Large intestine (tissue), 12 donors: ENCODE measurements around the gene IPO11. TPM values are rescaled to one million over a fixed set of nuclear protein-coding genes. Genes with fewer than 3 reads are reported as not detected.
A peak's percentile ranks its signal among the peaks of the same experiment; 100 is the strongest.

Experiments
- DNase-seq, 2 donors: peaks; one replicate each; pipeline versions ENCODE4 v3.0.0 to v3.0.0-alpha.2; 2013
- H3K27ac ChIP-seq: one replicate; pipeline ENCODE4 v1.5.1; 2013; ENCODE audit warnings: low read length
- H3K27me3 ChIP-seq: 2 replicates; pipeline ENCODE4 v1.6.1; 2013; ENCODE audit warnings: low read length; ENCODE audit not compliant: control insufficient read depth, insufficient read depth
- H3K36me3 ChIP-seq: 2 replicates; pipeline ENCODE4 v1.6.1; 2013; ENCODE audit warnings: low read length; ENCODE audit not compliant: control insufficient read depth, insufficient read depth
- H3K4me1 ChIP-seq: one replicate; pipeline ENCODE4 v1.6.1; 2013; ENCODE audit warnings: low read length; ENCODE audit not compliant: control insufficient read depth, insufficient read depth
- H3K4me3 ChIP-seq: one replicate; pipeline ENCODE4 v1.5.1; 2013; ENCODE audit warnings: low read length
- H3K9me3 ChIP-seq: one replicate; pipeline ENCODE4 v1.6.1; 2013; ENCODE audit warnings: mild to moderate bottlenecking, low read depth, low read length, moderate library complexity; ENCODE audit not compliant: control insufficient read depth
- WGBS: methylation state at CpG from one replicate; pipeline ENCODE4 v1.1.5; 2013; ENCODE audit warnings: low lambda C conversion rate; ENCODE audit not compliant: insufficient coverage; 5-methylcytosine and 5-hydroxymethylcytosine counted together
- long read RNA-seq, 11 donors: transcript quantifications; one replicate each; lab custom pipeline, GENCODE V29; 2026
- polyA plus RNA-seq: library from polyadenylated mRNA; unstranded; fragments of 120-200 nt; gene quantifications from one replicate; pipeline ENCODE4 v1.2.1, GENCODE V29; 2013

The IPO11 gene
- polyA plus RNA-seq: 20.9 TPM
- long read RNA-seq, donor 1, full-length matches to known transcripts: 2 of 2 reads
- long read RNA-seq, donor 1, partial matches to known transcripts: 0 of 2 reads
- long read RNA-seq, donor 1, other reads (novel, unspliced or antisense): 0 of 2 reads
- long read RNA-seq, donor 2, full-length matches to known transcripts: 6 of 6 reads
- long read RNA-seq, donor 2, partial matches to known transcripts: 0 of 6 reads
- long read RNA-seq, donor 2, other reads (novel, unspliced or antisense): 0 of 6 reads
- long read RNA-seq, donor 3, full-length matches to known transcripts: 7 of 7 reads
- long read RNA-seq, donor 3, partial matches to known transcripts: 0 of 7 reads
- long read RNA-seq, donor 3, other reads (novel, unspliced or antisense): 0 of 7 reads
- long read RNA-seq, donor 4: 0 reads
- long read RNA-seq, donor 5, full-length matches to known transcripts: 2 of 2 reads
- long read RNA-seq, donor 5, partial matches to known transcripts: 0 of 2 reads
- long read RNA-seq, donor 5, other reads (novel, unspliced or antisense): 0 of 2 reads
- long read RNA-seq, donor 6, full-length matches to known transcripts: 2 of 2 reads
- long read RNA-seq, donor 6, partial matches to known transcripts: 0 of 2 reads
- long read RNA-seq, donor 6, other reads (novel, unspliced or antisense): 0 of 2 reads
- long read RNA-seq, donor 7, partial matches to known transcripts: 0 of 4 reads
- long read RNA-seq, donor 7, other reads (novel, unspliced or antisense): 0 of 4 reads
- long read RNA-seq, donor 8, full-length matches to known transcripts: 2 of 2 reads
- long read RNA-seq, donor 8, partial matches to known transcripts: 0 of 2 reads
- long read RNA-seq, donor 8, other reads (novel, unspliced or antisense): 0 of 2 reads
- long read RNA-seq, donor 9, full-length matches to known transcripts: 2 of 8 reads
- long read RNA-seq, donor 9, partial matches to known transcripts: 6 of 8 reads
- long read RNA-seq, donor 9, other reads (novel, unspliced or antisense): 0 of 8 reads
- long read RNA-seq, donor 10, full-length matches to known transcripts: 3 of 15 reads
- long read RNA-seq, donor 10, partial matches to known transcripts: 12 of 15 reads
- long read RNA-seq, donor 10, other reads (novel, unspliced or antisense): 0 of 15 reads
- long read RNA-seq, donor 11: 0 reads

GRCh38 chr5:62412549-62413329 is at the start of gene IPO11:
Gene IPO11, plus strand, starts transcription at chr5:62412763. Its CDS starts 24,517 bp downstream, at chr5:62437280.
- DNase-seq: peak; percentile 99
- no peaks in the 10 kb centered on the region for H3K9me3 ChIP-seq
- H3K27ac ChIP-seq: peak within 1 kb of the TSS; percentile 47
- peak within 1 kb of the TSS; percentile 97 for H3K4me3 ChIP-seq
- WGBS: no CpG with 5 or more reads among the region's 66 CpGs
- H3K36me3 ChIP-seq: no peaks in the 10 kb centered on the region
- H3K27me3 ChIP-seq: no peaks in the 10 kb centered on the region
- H3K4me1 ChIP-seq: peaks cover 4% of the 10 kb centered on the region

- H3K36me3 ChIP-seq: peaks cover 42% of the 10 kb centered on the region
These were observed 43.5 kb upstream of the IPO11 start for GRCh38 chr5:62369039-62369438.

GRCh38 chr5:62371409-62371808 is 41.2 kb upstream of the IPO11 start:
- Histone ChIP-seq H3K27ac (no peak overlapping the region), H3K9me3 (no peaks in the 10 kb centered on the region), H3K36me3 (peaks cover 35% of the 10 kb centered on the region), H3K27me3 (no peaks in the 10 kb centered on the region), H3K4me3 (no peak overlapping the region), H3K4me1 (no peaks in the 10 kb centered on the region)
- no peak for DNase-seq

More at GRCh38 chr5:62369039-62369438, 43.5 kb upstream of the IPO11 start:
- DNase-seq: no peak
- H3K27me3 ChIP-seq: no peaks in the 10 kb centered on the region
- peaks cover 3% of the 10 kb centered on the region for H3K9me3 ChIP-seq
- no peaks in the 10 kb centered on the region for H3K4me1 ChIP-seq
- H3K4me3 ChIP-seq: no peak overlapping the region
- WGBS: no CpG with 5 or more reads among the region's 2 CpGs
- no peak overlapping the region for H3K27ac ChIP-seq

GRCh38 chr5:62372600-62372999 is 40.0 kb upstream of the IPO11 start:
- Histone ChIP-seq H3K27ac (no peak overlapping the region), H3K4me3 (no peak overlapping the region), H3K4me1 (no peaks in the 10 kb centered on the region), H3K9me3 (no peaks in the 10 kb centered on the region), H3K36me3 (peaks cover 40% of the 10 kb centered on the region), H3K27me3 (no peaks in the 10 kb centered on the region)
- 100% methylated on average over 1 of the region's 3 CpGs for WGBS
- DNase-seq: no peak

GRCh38 chr5:62373382-62373781 is 39.2 kb upstream of the IPO11 start:
- Histone ChIP-seq H3K27me3 (no peaks in the 10 kb centered on the region), H3K36me3 (peaks cover 45% of the 10 kb centered on the region), H3K4me3 (no peak overlapping the region), H3K9me3 (no peaks in the 10 kb centered on the region), H3K27ac (no peak overlapping the region), H3K4me1 (no peaks in the 10 kb centered on the region)
- DNase-seq: no peak
- WGBS: no CpG with 5 or more reads among the region's 3 CpGs

- DNase-seq: no peak
- WGBS: no CpG with 5 or more reads among the region's 1 CpG
- no peaks in the 10 kb centered on the region for H3K9me3 ChIP-seq
- H3K36me3 ChIP-seq: peaks cover 48% of the 10 kb centered on the region
- no peak overlapping the region for H3K27ac ChIP-seq
- no peaks in the 10 kb centered on the region for H3K27me3 ChIP-seq
- H3K4me3 ChIP-seq: no peak overlapping the region
- H3K4me1 ChIP-seq: no peaks in the 10 kb centered on the region
These were observed 38.5 kb upstream of the IPO11 start for GRCh38 chr5:62374090-62374489.

GRCh38 chr5:62375627-62376026 is 36.9 kb upstream of the IPO11 start:
- DNase-seq: no peak

GRCh38 chr5:62376064-62376463 is 36.5 kb upstream of the IPO11 start:
- Histone ChIP-seq H3K27me3 (no peaks in the 10 kb centered on the region), H3K9me3 (no peaks in the 10 kb centered on the region), H3K27ac (no peak overlapping the region), H3K4me1 (no peaks in the 10 kb centered on the region), H3K36me3 (peaks cover 53% of the 10 kb centered on the region), H3K4me3 (no peak overlapping the region)
- DNase-seq: peak; percentile 23 to 69
- WGBS: no CpG with 5 or more reads among the region's 3 CpGs

More at GRCh38 chr5:62375627-62376026, 36.9 kb upstream of the IPO11 start:
- Histone ChIP-seq H3K36me3 (peaks cover 57% of the 10 kb centered on the region), H3K9me3 (no peaks in the 10 kb centered on the region), H3K27me3 (no peaks in the 10 kb centered on the region), H3K4me1 (no peaks in the 10 kb centered on the region), H3K4me3 (no peak overlapping the region), H3K27ac (no peak overlapping the region)

- no peaks in the 10 kb centered on the region for H3K27me3 ChIP-seq
- H3K4me3 ChIP-seq: no peak overlapping the region
- WGBS: 90% methylated on average over 4 of the region's 4 CpGs
- H3K9me3 ChIP-seq: no peaks in the 10 kb centered on the region
- no peak overlapping the region for H3K27ac ChIP-seq
- no peak for DNase-seq
- peaks cover 48% of the 10 kb centered on the region for H3K36me3 ChIP-seq
- no peaks in the 10 kb centered on the region for H3K4me1 ChIP-seq
These were observed 27.4 kb upstream of the IPO11 start for GRCh38 chr5:62385131-62385530.
